HepG2 (cell line): ENCODE measurements around the gene SLC2A11. TPM values are rescaled to one million over a fixed set of nuclear protein-coding genes. Genes with fewer than 3 reads are reported as not detected.
A peak's percentile ranks its signal among the peaks of the same experiment; 100 is the strongest.

ENCODE experiments used
- BCL6 ChIP-seq: IDR thresholded peaks from 2 replicates; pipeline ENCODE4 v1.6.1; 2016; ENCODE audit warnings: missing genetic modification reagents, missing compliant biosample characterization
- BRCA1 ChIP-seq: sonication (generic); formaldehyde crosslinking; IDR thresholded peaks from 2 replicates; pipeline ENCODE4 v1.4.0; 2020; ENCODE audit warnings: missing genetic modification reagents
- CENPX ChIP-seq: sonication (generic); formaldehyde crosslinking; IDR thresholded peaks from 2 replicates; pipeline ENCODE4 v1.9.0; 2021; ENCODE audit warnings: mild to moderate bottlenecking, missing genetic modification reagents, moderate library complexity
- EHMT2 ChIP-seq: fragments of 200-600 bp; sonication (generic); IDR thresholded peaks from 2 replicates; pipeline ENCODE4 v1.7.0; 2017; ENCODE audit warnings: antibody characterized with exemption, low read depth, low read length, borderline replicate concordance
- EP300 ChIP-seq, 3 experiments: sonication (generic) in 1 of 3; formaldehyde crosslinking in 1 of 3; IDR thresholded peaks; 2 replicates each; pipeline versions ENCODE4 v1.5.1 to v1.6.1; 2011 to 2020; ENCODE audit warnings: low read depth in 2 of 3, low read length in 2 of 3, borderline replicate concordance in 1 of 3, improper control_type of control experiment in 1 of 3, mild to moderate bottlenecking in 1 of 3, missing genetic modification reagents in 1 of 3, moderate library complexity in 1 of 3
- GTF3A ChIP-seq: sonication (generic); formaldehyde crosslinking; conservative IDR thresholded peaks from 2 replicates; pipeline ENCODE4 v1.4.0; 2020; ENCODE audit warnings: mild to moderate bottlenecking, missing genetic modification reagents
- HCFC1 ChIP-seq: fragments of 150-350 bp; IDR thresholded peaks from 2 replicates; pipeline ENCODE4 v1.6.1; 2014; ENCODE audit warnings: low read depth, low read length
- HDAC2 ChIP-seq: sonication (generic); formaldehyde crosslinking; IDR thresholded peaks from 2 replicates; pipeline ENCODE4 v1.4.0; 2020; ENCODE audit warnings: missing genetic modification reagents
- LCORL ChIP-seq, 2 experiments: fragments of 450-650 bp in 1 of 2; sonication (generic) in 1 of 2; formaldehyde crosslinking in 1 of 2; IDR thresholded peaks; 2 replicates each; pipeline versions ENCODE4 v1.5.0 to v1.6.1; 2017 to 2020; ENCODE audit warnings: antibody characterized with exemption in 1 of 2, missing genetic modification reagents in 1 of 2
- SOX6 ChIP-seq, 2 experiments: fragments of 450-650 bp in 1 of 2; sonication (generic) in 1 of 2; formaldehyde crosslinking in 1 of 2; IDR thresholded peaks; 2 replicates each; pipeline versions ENCODE4 v1.4.0 to v1.6.1; 2017 to 2020; ENCODE audit warnings: antibody characterized with exemption in 1 of 2, mild to moderate bottlenecking in 1 of 2, missing genetic modification reagents in 1 of 2
- TCF12 ChIP-seq, 2 experiments: fragments of 450-650 bp in 1 of 2; sonication (generic) in 1 of 2; formaldehyde crosslinking in 1 of 2; IDR thresholded peaks; 2 replicates each; pipeline versions ENCODE4 v1.6.1 to v1.8.0; 2017 to 2022; ENCODE audit warnings: antibody characterized with exemption in 1 of 2, mild to moderate bottlenecking in 1 of 2, missing genetic modification reagents in 1 of 2, moderate library complexity in 1 of 2
- U2AF2 ChIP-seq: fragments of 200-400 bp; formaldehyde crosslinking; IDR thresholded peaks from 2 replicates; pipeline ENCODE4 v1.6.1; 2017; ENCODE audit warnings: low read depth, mild to moderate bottlenecking, low read length
- ZNF672 ChIP-seq: sonication (generic); formaldehyde crosslinking; IDR thresholded peaks from 2 replicates; pipeline ENCODE4 v1.8.1; 2022; ENCODE audit warnings: missing genetic modification reagents
- polyA plus RNA-seq, 8 experiments: library from polyadenylated mRNA; depleted of rRNA in 3 of 8; stranded (reverse) in 7 of 8; unstranded in 1 of 8; fragments of >200 nt; fragmentation: Illumina TruSeq in 4 of 8; extraction: Trizol in 4 of 8; gene quantifications; 2 replicates each; pipeline versions ENCODE4 v1.2.1 to v1.2.3, GENCODE V29; 2011 to 2016; ENCODE audit warnings: low read depth in 4 of 8, missing spikeins in 1 of 8, mixed read lengths in 1 of 8; ENCODE audit not compliant: insufficient read depth in 1 of 8
- total RNA-seq, 5 experiments: library from RNA; depleted of rRNA; stranded (reverse); fragments of >200 nt; fragmentation: Illumina TruSeq; extraction: Trizol; gene quantifications; 2 replicates each; pipeline ENCODE4 v1.2.3, GENCODE V29; 2016; ENCODE audit warnings: low read depth in 1 of 5
- TF ChIP-seq, protein P1 (sequence below): sonication (generic); formaldehyde crosslinking; IDR thresholded peaks from 2 replicates; pipeline ENCODE4 v1.5.0; 2020; ENCODE audit warnings: mild to moderate bottlenecking, missing genetic modification reagents, borderline replicate concordance
- TF ChIP-seq, protein P2 (sequence below): sonication (generic); formaldehyde crosslinking; IDR thresholded peaks from 2 replicates; pipeline ENCODE4 v1.4.0; 2020; ENCODE audit warnings: low read depth, mild to moderate bottlenecking, missing genetic modification reagents
- TF ChIP-seq, protein P3 (sequence below): sonication (generic); formaldehyde crosslinking; IDR thresholded peaks from 2 replicates; pipeline ENCODE4 v1.9.0; 2021; ENCODE audit warnings: missing genetic modification reagents, borderline replicate concordance
- TF ChIP-seq, protein P4 (sequence below): sonication (generic); formaldehyde crosslinking; IDR thresholded peaks from 2 replicates; pipeline ENCODE4 v1.5.0; 2020; ENCODE audit warnings: mild to moderate bottlenecking, missing genetic modification reagents

The SLC2A11 gene
- total and polyA plus RNA-seq, 2 of the 13 experiments (the other 11 are each of a cell fraction or from before 2014, with no cell fraction given), result 15.2 to 15.4 TPM

DNA sequence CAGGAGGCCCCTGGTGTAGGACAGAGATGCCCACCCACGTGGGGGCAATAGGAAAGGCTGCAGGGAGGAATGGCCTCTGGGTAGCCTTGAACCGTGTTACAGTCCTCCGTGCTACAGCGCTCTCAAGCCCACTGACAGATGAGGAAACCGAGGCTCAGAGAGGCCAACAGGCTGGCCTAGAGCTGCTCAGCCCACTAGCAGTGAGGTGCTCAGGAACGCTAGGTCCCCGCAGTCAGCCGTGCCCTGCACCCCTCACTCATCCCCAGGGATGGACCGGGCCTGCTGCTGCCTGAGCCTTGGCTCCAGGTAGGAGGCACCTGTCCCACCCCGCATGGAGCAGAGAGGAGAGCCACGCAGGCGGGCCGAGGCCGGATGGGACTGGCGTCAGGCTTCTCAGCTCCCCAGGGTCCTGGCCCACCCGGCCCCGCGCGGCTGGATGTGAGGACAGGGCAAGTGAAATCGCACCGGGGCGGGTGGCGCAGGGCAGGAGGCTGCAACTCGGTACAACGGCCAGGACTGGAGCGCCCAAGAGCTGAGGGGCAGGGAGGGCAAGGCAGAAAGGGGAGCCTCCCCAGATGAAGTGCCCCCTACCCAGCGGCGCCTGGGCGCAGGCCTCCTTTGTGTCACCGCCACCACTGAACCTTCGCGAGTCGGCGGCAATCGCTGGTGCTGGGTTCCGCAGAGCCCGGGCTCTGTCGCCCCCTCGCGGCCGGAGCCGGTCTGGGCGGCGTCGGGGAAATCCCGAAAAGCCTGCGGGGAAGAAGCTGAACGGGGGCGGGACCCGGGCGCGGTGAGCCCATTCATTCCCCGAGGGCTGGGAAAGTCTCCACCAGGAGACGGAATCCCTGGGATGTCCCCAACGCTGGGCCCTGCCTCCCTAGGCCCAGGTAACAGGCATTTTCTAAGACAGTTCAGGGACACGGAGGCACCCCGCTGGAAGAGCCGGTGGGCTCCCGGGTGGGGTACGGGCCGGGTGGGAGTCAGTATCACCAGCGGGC is 8.4 kb upstream of the SLC2A11 start (continued):
- TF ChIP-seq, protein P1, sequence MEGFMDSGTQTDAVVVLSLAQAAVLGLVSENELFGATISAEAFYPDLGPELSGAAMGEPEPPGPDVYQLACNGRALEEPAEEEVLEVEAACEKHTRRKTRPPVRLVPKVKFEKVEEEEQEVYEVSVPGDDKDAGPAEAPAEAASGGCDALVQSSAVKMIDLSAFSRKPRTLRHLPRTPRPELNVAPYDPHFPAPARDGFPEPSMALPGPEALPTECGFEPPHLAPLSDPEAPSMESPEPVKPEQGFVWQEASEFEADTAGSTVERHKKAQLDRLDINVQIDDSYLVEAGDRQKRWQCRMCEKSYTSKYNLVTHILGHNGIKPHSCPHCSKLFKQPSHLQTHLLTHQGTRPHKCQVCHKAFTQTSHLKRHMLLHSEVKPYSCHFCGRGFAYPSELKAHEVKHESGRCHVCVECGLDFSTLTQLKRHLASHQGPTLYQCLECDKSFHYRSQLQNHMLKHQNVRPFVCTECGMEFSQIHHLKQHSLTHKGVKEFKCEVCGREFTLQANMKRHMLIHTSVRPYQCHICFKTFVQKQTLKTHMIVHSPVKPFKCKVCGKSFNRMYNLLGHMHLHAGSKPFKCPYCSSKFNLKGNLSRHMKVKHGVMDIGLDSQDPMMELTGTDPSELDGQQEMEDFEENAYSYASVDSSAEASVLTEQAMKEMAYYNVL (CRISPR knock-in tag), result peak; percentile 73; the same call in 1 of the 2 replicates
- TF ChIP-seq BRCA1 (CRISPR knock-in tag) (no peak), EHMT2 (no peak), ZNF672 (no peak), BCL6 (CRISPR knock-in tag) (peak; percentile 58), U2AF2 (no peak), LCORL (IDR thresholded peaks at IDR 0.05) (no peak), LCORL (CRISPR knock-in tag; IDR thresholded peaks at IDR 0.05) (no peak), CENPX (CRISPR knock-in tag) (no peak), SOX6 (IDR thresholded peaks at IDR 0.05) (no peak), SOX6 (CRISPR knock-in tag; IDR thresholded peaks at IDR 0.05) (peak; percentile 77), HDAC2 (CRISPR knock-in tag) (no peak; the same call in 1 of the 2 replicates), GTF3A (no peak), TCF12 (IDR thresholded peaks at IDR 0.05) (no peak), TCF12 (CRISPR knock-in tag; IDR thresholded peaks at IDR 0.05) (no peak), HCFC1 (no peak), EP300 (IDR thresholded peaks at IDR 0.05; ENCODE audit: low read depth in 2 of 2, low read length in 2 of 2) (no peak), EP300 (CRISPR knock-in tag; IDR thresholded peaks at IDR 0.05; ENCODE audit: borderline replicate concordance) (no peak)
- TF ChIP-seq, protein P2, sequence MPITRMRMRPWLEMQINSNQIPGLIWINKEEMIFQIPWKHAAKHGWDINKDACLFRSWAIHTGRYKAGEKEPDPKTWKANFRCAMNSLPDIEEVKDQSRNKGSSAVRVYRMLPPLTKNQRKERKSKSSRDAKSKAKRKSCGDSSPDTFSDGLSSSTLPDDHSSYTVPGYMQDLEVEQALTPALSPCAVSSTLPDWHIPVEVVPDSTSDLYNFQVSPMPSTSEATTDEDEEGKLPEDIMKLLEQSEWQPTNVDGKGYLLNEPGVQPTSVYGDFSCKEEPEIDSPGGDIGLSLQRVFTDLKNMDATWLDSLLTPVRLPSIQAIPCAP (CRISPR knock-in tag), result no peak
- TF ChIP-seq, protein P3, sequence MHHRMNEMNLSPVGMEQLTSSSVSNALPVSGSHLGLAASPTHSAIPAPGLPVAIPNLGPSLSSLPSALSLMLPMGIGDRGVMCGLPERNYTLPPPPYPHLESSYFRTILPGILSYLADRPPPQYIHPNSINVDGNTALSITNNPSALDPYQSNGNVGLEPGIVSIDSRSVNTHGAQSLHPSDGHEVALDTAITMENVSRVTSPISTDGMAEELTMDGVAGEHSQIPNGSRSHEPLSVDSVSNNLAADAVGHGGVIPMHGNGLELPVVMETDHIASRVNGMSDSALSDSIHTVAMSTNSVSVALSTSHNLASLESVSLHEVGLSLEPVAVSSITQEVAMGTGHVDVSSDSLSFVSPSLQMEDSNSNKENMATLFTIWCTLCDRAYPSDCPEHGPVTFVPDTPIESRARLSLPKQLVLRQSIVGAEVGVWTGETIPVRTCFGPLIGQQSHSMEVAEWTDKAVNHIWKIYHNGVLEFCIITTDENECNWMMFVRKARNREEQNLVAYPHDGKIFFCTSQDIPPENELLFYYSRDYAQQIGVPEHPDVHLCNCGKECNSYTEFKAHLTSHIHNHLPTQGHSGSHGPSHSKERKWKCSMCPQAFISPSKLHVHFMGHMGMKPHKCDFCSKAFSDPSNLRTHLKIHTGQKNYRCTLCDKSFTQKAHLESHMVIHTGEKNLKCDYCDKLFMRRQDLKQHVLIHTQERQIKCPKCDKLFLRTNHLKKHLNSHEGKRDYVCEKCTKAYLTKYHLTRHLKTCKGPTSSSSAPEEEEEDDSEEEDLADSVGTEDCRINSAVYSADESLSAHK (CRISPR knock-in tag), result no peak
- TF ChIP-seq, protein P4, sequence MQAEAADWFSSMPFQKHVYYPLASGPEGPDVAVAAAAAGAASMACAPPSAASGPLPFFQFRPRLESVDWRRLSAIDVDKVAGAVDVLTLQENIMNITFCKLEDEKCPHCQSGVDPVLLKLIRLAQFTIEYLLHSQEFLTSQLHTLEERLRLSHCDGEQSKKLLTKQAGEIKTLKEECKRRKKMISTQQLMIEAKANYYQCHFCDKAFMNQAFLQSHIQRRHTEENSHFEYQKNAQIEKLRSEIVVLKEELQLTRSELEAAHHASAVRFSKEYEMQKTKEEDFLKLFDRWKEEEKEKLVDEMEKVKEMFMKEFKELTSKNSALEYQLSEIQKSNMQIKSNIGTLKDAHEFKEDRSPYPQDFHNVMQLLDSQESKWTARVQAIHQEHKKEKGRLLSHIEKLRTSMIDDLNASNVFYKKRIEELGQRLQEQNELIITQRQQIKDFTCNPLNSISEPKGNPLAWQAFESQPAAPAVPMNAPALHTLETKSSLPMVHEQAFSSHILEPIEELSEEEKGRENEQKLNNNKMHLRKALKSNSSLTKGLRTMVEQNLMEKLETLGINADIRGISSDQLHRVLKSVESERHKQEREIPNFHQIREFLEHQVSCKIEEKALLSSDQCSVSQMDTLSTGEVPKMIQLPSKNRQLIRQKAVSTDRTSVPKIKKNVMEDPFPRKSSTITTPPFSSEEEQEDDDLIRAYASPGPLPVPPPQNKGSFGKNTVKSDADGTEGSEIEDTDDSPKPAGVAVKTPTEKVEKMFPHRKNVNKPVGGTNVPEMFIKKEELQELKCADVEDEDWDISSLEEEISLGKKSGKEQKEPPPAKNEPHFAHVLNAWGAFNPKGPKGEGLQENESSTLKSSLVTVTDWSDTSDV (CRISPR knock-in tag), result 0 out of 2 replicates have a peak, but pooled peaks have one; percentile 58
